Measurements from ENCODE around the gene ROR2. TPM values are rescaled to one million over a fixed set of nuclear protein-coding genes. Genes with fewer than 3 reads are reported as not detected.

The ROR2 gene
- total and polyA plus RNA-seq, 2 of the 8 experiments (the other 6 are each of a cell fraction or from before 2014, with no cell fraction given) = 2.7 to 4.3 TPM

GRCh38 chr9:91825422-91825821, 124.6 kb downstream of the ROR2 start:
- no peak overlapping the region for H3K56ac ChIP-seq (replicated peaks; ENCODE audit: insufficient read length, low read depth, low read length)
- H3K9ac ChIP-seq (replicated peaks in 1 of 4; ENCODE audit: extremely low read depth in 1 of 4, low read depth in 3 of 4, low read length in 3 of 4) = no peak overlapping the region
- H3K27me3 ChIP-seq (replicated peaks in 1 of 4; ENCODE audit: control insufficient read depth in 3 of 4, extremely low read depth in 1 of 4, insufficient read depth in 3 of 4, low read length in 3 of 4) = no peaks in the 10 kb centered on the region; a peak in 1 of 7 replicates
- no peak overlapping the region for H3K27ac ChIP-seq (ENCODE audit: low read depth, low read length)
- no peak overlapping the region for H3K4me3 ChIP-seq (ENCODE audit: extremely low read depth in 1 of 4, insufficient read depth in 2 of 4, low read depth in 3 of 4, low read length in 4 of 4)
- no peak overlapping the region for H4K8ac ChIP-seq (ENCODE audit: extremely low read depth, insufficient read depth, low read length)
- DNase-seq (ENCODE audit: low read depth in 1 of 2, low spot score in 2 of 2) = no peak
- no peak for FAIRE-seq
- no peak overlapping the region for H3K4ac ChIP-seq (replicated peaks; ENCODE audit: insufficient read length, low read depth, low read length)
- H2BK20ac ChIP-seq (ENCODE audit: low read length) = no peak overlapping the region
- no peak overlapping the region for H4K5ac ChIP-seq (ENCODE audit: insufficient read length, low read depth, low read length)
- no peaks in the 10 kb centered on the region; the same call in 1 of the 2 replicates for H3K79me1 ChIP-seq (ENCODE audit: low read depth, low read length)
- H2BK120ac ChIP-seq (replicated peaks; ENCODE audit: low read depth, low read length) = no peak overlapping the region
- no peaks in the 10 kb centered on the region for H3K79me2 ChIP-seq (ENCODE audit: control insufficient read depth in 1 of 2, insufficient read depth in 2 of 2, low read length in 2 of 2)
- H2BK15ac ChIP-seq (ENCODE audit: low read length) = no peak overlapping the region; the same call in 1 of the 2 replicates
- no peak overlapping the region for H2AK5ac ChIP-seq (ENCODE audit: low read depth, low read length)
- WGBS, 2 experiments (ENCODE audit: extremely low coverage in 1 of 2, insufficient coverage in 1 of 2, insufficient read length in 1 of 2, insufficient replicate concordance in 2 of 2, low coverage in 1 of 2, low lambda C conversion rate in 2 of 2, missing lambda C conversion rate in 1 of 2) = 93% methylated on average over 4 of the region's 4 CpGs; no CpG with 5 or more reads in 1 of the 2 experiments
- no peak overlapping the region for H2BK5ac ChIP-seq (ENCODE audit: low read depth, low read length)
- H3K9me3 ChIP-seq (ENCODE audit: insufficient read depth in 2 of 2, low read depth in 1 of 2, low read length in 1 of 2) = peaks cover 0 to 5% of the 10 kb centered on the region in 2 experiments; a peak in 1 of 4 replicates
- H3K18ac ChIP-seq (ENCODE audit: extremely low read depth, low read length) = no peak overlapping the region
- H3K36me3 ChIP-seq (ENCODE audit: control insufficient read depth in 2 of 4, insufficient read depth in 4 of 4, low read length in 3 of 4) = no peaks in the 10 kb centered on the region
- H2BK12ac ChIP-seq (ENCODE audit: low read depth, low read length) = no peak overlapping the region
- H3K4me1 ChIP-seq (replicated peaks in 1 of 4; ENCODE audit: control insufficient read depth in 3 of 4, insufficient read depth in 4 of 4, low read length in 3 of 4) = no peaks in the 10 kb centered on the region; a peak in 1 of 7 replicates
- H3K14ac ChIP-seq (ENCODE audit: insufficient read length) = no peak overlapping the region
- H3K23ac ChIP-seq (ENCODE audit: insufficient read length) = no peak overlapping the region
- no peak overlapping the region for H3K4me2 ChIP-seq (ENCODE audit: insufficient read depth in 1 of 2, low read depth in 2 of 2, low read length in 2 of 2)
- ChIA-PET POLR2A (ENCODE audit: partially characterized antibody) (no interaction called here), CTCF (ENCODE audit: partially characterized antibody) (no interaction called here)
- no peaks in the 10 kb centered on the region for H3K23me2 ChIP-seq (ENCODE audit: low read depth, low read length)
- H4K91ac ChIP-seq (replicated peaks; ENCODE audit: insufficient read length, low read length) = no peak overlapping the region
- H2AFZ ChIP-seq (ENCODE audit: low read length) = no peak overlapping the region
- no peaks in the 10 kb centered on the region for H4K20me1 ChIP-seq (replicated peaks in 1 of 2; ENCODE audit: control insufficient read depth in 1 of 2, insufficient read depth in 2 of 2, low read length in 2 of 2)
- no peak for TF ChIP-seq POU5F1 (IDR thresholded peaks at IDR 0.05; ENCODE audit: low read depth, low read length)
- no peak for TF ChIP-seq SP4 (IDR thresholded peaks at IDR 0.05; ENCODE audit: low read length)
- TF ChIP-seq RAD21 (IDR thresholded peaks at IDR 0.05 in 1 of 2, conservative IDR thresholded peaks at IDR 0.05 in 1 of 2; ENCODE audit: low read depth in 2 of 2, low read length in 2 of 2) = no peak
- no peak for TF ChIP-seq TAF1 (IDR thresholded peaks at IDR 0.05; ENCODE audit: low read depth, low read length)
- no peak for TF ChIP-seq CEBPB (IDR thresholded peaks at IDR 0.05; ENCODE audit: low read depth, low read length)
- TF ChIP-seq TCF12 (IDR thresholded peaks at IDR 0.05; ENCODE audit: low read depth, low read length) = no peak
- TF ChIP-seq RNF2 (IDR thresholded peaks at IDR 0.05; ENCODE audit: borderline replicate concordance, low read depth, low read length, missing control alignments, poor library complexity, severe bottlenecking) = no peak
- TF ChIP-seq SRF (IDR thresholded peaks at IDR 0.05; ENCODE audit: low read depth, low read length) = no peak
- TF ChIP-seq YY1 (IDR thresholded peaks at IDR 0.05; ENCODE audit: low read depth, low read length) = no peak
- TF ChIP-seq BACH1 (IDR thresholded peaks at IDR 0.05; ENCODE audit: low read length) = no peak
- TF ChIP-seq MAFK (IDR thresholded peaks at IDR 0.05; ENCODE audit: low read depth, low read length) = no peak
- no peak for TF ChIP-seq BCL11A (IDR thresholded peaks at IDR 0.05; ENCODE audit: low read depth in 2 of 2, low read length in 2 of 2)
- no peak for TF ChIP-seq SUZ12 (IDR thresholded peaks at IDR 0.05; ENCODE audit: low read length)
- no peak for TF ChIP-seq ATF3 (IDR thresholded peaks at IDR 0.05; ENCODE audit: insufficient read depth, low read depth, low read length)
- TF ChIP-seq GTF2F1 (IDR thresholded peaks at IDR 0.05; ENCODE audit: borderline replicate concordance, low read depth, low read length) = no peak

Measured in H1 (cell line).